ENCODE measurements around the gene ACAD11.
"Not testable (repeated sequence)": the region's sequence is repeated elsewhere in the genome, so short reads cannot be mapped to it uniquely, and the experiment has no call there.

Gene ACAD11

DNA sequence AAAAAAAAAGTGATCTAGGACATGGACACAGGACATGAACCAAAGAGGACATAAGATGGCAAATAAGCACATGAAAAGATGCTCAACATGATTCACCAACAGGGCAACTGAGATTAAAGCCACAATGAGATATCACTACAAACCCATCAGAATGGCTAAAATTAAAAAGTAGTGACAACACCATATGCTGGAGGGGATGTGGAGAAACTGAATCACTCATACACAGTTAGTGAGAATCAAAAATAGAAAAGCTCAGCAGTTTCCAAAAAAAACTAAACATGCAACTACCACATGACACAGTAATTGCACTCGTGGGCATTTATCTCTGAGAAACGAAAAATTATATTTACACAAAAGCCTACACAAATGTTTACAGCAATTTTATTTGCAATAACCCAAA is 90.5 kb downstream of the ACAD11 start:
- no peak for DNase-seq (ENCODE audit: insufficient read length, low spot score)
- TF ChIP-seq POLR2A (IDR thresholded peaks at IDR 0.05; ENCODE audit: low read depth, low read length): no peak
- no peak for FAIRE-seq

GRCh38 chr3:132568422-132568821 is 91.2 kb downstream of the ACAD11 start:
- no peak for FAIRE-seq
- no peak for DNase-seq (ENCODE audit: insufficient read length, low spot score)
- no peak for TF ChIP-seq POLR2A (IDR thresholded peaks at IDR 0.05; ENCODE audit: low read depth, low read length)

- FAIRE-seq: no peak
- no peak for TF ChIP-seq POLR2A (IDR thresholded peaks at IDR 0.05; ENCODE audit: low read depth, low read length)
- no peak for DNase-seq (ENCODE audit: insufficient read length, low spot score)
These were observed 95.5 kb downstream of the ACAD11 start for GRCh38 chr3:132564070-132564465.

DNA sequence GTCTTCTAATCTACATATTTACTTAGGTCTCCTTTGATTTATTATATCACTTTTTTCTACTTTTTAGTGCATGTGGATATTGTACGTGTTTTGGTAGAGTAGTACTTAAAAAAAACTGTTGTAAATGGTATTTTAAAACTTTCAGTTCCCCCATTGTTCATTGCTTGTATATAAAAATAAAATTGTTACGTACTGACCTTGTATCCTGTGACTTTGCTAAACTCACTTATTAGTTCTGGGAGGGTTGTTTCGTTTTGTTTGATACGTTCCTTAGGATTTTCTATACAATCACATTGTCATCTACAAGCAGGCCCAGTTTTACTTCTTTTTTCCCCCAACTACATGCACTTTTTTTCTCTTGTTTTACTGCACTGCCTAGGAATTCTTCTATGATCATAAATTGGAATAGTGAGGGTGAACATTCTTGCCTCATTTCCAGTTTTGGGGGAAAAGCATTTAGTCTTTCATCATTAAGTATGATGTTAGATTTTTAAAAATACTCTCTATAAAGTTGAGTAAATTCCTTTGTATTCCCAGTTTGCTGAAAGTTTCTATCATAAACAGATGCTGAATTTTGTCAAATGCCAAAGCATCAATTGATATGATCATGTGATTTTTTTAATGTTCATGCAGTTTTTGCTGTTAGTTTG is 96.1 kb downstream of the ACAD11 start:
- FAIRE-seq (no peak), DNase-seq (ENCODE audit: insufficient read length, low spot score) (no peak)
- no peak for TF ChIP-seq POLR2A (IDR thresholded peaks at IDR 0.05; ENCODE audit: low read depth, low read length)

DNA sequence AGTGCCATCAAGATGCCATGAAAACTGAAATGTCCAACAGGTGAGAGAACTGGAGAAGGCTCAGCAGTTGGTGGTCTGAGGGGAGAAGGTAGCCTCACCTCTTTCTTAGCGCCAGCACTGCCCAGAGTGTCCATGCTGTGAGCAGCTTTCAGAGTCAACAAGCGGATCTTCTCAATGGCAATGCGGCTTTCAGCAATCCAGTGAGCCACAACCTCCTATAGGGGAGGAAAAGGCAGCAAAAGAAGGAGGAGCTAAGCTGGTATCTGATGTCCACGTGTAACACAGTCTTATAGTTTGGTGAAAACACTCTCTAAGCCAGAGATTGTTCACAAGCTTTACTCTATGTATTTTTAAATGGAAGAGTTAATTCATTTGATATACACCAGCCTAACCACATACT is 98.6 kb downstream of the ACAD11 start:
- no peak for DNase-seq (ENCODE audit: insufficient read length, low spot score)
- no peak for TF ChIP-seq POLR2A (IDR thresholded peaks at IDR 0.05; ENCODE audit: low read depth, low read length)
- FAIRE-seq: no peak

GRCh38 chr3:132556508-132557159 is 103.0 kb downstream of the ACAD11 start:
- TF ChIP-seq POLR2A (IDR thresholded peaks at IDR 0.05; ENCODE audit: low read depth, low read length): no peak
- DNase-seq (ENCODE audit: insufficient read length, low spot score): no peak
- FAIRE-seq: no peak

- FAIRE-seq: not testable (repeated sequence)
These were observed 103.6 kb downstream of the ACAD11 start for GRCh38 chr3:132556036-132556386.

GRCh38 chr3:132555306-132556035 is 104.1 kb downstream of the ACAD11 start:
- no peak for TF ChIP-seq POLR2A (IDR thresholded peaks at IDR 0.05; ENCODE audit: low read depth, low read length)
- no peak for DNase-seq (ENCODE audit: insufficient read length, low spot score)
- no peak for FAIRE-seq

More at GRCh38 chr3:132556036-132556386, 103.6 kb downstream of the ACAD11 start:
- not testable (repeated sequence) for DNase-seq (ENCODE audit: insufficient read length, low spot score)

DNA sequence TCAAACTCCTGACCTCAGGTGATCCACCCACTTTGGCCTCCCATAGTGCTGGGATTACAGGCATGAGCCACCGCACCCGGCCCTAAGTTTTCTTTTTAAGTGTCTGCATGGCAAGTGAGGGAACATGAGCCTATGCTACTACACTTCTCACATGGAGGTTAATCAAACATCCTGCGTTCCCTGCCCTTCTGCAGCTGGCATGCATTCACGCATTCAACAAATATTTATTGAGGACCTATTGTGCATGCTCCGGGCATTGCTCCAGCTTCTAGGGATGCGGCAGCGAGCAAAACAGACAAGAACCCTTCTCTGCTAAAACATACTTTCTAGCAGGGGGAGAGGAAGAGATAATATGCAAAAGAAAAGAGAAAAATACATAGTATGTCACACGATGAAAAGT is 105.2 kb downstream of the ACAD11 start:
- no peak for DNase-seq (ENCODE audit: insufficient read length, low spot score)
- FAIRE-seq: no peak
- TF ChIP-seq POLR2A (IDR thresholded peaks at IDR 0.05; ENCODE audit: low read depth, low read length): no peak

GRCh38 chr3:132553826-132554225 is 105.8 kb downstream of the ACAD11 start:
- no peak for DNase-seq (ENCODE audit: insufficient read length, low spot score)
- FAIRE-seq: no peak
- no peak for TF ChIP-seq POLR2A (IDR thresholded peaks at IDR 0.05; ENCODE audit: low read depth, low read length)

DNA sequence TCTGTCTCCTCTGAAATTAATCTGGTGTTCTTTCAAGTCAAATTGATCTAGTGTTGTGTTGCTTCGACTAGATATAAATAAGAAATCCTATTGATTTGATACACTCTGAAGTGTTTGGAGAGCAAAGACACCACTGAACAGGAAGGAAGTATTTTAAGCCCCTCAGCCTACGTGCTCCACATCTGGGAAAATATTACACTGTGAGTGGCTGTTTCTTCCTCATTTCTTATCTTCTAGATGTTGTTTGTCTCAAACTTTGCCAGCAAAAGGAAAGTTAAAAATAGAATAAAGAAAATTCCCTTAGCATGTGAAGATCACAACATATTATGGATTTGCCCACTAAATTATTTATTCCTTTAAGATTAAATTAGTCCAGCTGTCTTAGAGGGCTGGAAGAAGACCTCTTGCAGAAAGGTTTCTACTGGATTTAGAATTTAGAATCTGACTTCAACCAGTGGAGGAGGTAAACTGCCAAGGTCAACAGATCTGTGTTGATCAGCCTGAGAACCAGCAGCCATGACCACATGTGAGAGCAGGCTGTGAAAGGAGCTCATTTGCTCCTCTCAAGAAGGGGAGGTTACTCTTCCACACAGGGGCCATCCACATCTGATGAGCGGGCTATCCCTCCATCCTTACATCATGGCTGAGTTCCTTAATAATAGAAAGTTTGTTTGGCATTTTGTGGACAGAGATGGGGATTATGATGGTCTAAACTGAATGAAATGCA is 108.9 kb downstream of the ACAD11 start:
- no peak for TF ChIP-seq POLR2A (IDR thresholded peaks at IDR 0.05; ENCODE audit: low read depth, low read length)
- no peak for DNase-seq (ENCODE audit: insufficient read length, low spot score)
- no peak for FAIRE-seq

DNA sequence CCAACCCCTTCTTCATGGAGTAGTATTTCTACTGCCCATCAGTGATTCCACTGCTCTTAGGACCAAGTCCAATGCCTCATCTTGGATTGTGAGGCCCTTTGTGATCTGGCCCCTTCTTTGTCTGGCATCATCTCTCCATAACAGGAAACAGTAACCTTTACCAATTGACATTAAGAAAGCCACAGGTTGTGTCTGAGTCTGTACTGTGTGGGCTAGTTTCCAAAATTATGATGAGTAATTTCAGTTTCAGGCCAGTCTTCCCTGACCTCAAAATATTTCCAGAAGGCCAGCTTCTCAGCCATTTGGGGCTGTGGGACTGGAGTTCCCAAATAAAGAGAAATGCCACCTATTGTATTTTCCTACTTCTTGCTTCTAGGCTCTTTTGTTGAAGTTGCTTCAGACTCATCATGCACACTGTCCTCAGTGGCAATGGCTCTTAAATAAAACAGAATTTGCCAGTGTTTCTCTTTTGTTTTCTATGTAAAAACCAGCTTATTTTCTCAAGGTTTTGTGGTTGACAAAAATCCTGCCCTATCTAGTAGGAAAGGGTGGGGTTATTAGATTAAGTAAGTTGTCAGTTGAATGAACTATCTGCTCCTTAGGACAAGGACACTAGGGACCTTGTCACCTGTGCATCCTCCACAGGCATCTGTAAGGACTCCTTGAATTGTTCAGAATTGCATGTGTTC is 109.6 kb downstream of the ACAD11 start:
- TF ChIP-seq POLR2A (IDR thresholded peaks at IDR 0.05; ENCODE audit: low read depth, low read length): no peak
- DNase-seq (ENCODE audit: insufficient read length, low spot score) (peak; percentile 11), FAIRE-seq (peak; percentile 91)

DNA sequence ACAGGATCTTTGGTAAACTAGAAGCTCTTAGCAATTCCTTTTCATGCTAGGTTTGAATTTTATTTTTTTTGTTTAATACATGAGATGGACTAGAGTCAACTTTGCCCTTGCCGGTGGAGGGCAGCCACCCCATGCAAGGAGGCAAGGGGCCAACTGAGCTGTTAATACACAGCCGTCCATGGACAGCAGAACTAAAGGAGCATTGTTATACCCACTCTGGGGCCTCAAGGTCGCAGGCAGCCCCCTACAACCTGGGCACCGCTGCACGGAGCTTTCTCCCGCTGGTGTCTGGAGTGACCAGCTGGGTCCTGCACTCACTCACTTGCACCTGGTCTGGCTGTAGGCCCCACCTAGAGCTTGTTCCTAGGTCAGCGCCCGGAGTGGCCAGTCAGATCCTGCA is 110.4 kb downstream of the ACAD11 start:
- DNase-seq (ENCODE audit: insufficient read length, low spot score) (no peak), FAIRE-seq (no peak)
- TF ChIP-seq POLR2A (IDR thresholded peaks at IDR 0.05; ENCODE audit: low read depth, low read length): no peak

- no peak for DNase-seq (ENCODE audit: insufficient read length, low spot score)
- FAIRE-seq: no peak
- TF ChIP-seq POLR2A (IDR thresholded peaks at IDR 0.05; ENCODE audit: low read depth, low read length): no peak
These were observed 114.1 kb downstream of the ACAD11 start for GRCh38 chr3:132545471-132545870.
